Spinal cord (tissue), 10 donors: ENCODE measurements around the gene CIBAR2. TPM values are rescaled to one million over a fixed set of nuclear protein-coding genes. Genes with fewer than 3 reads are reported as not detected.
A peak's percentile ranks its signal among the peaks of the same experiment; 100 is the strongest.

Experiments used
- DNase-seq, 6 donors: peaks; one replicate each; pipeline versions ENCODE4 v3.0.0 to v3.0.0-alpha.2; 2013 to 2015; ENCODE audit warnings: low spot score in 6 of 6, low read depth in 4 of 6
- H3K27ac ChIP-seq: one replicate; pipeline ENCODE4 v1.5.1; 2013; ENCODE audit warnings: low read depth, low read length, control low read depth
- H3K27me3 ChIP-seq: one replicate; pipeline ENCODE4 v1.6.1; 2013; ENCODE audit warnings: low read length; ENCODE audit not compliant: control insufficient read depth, insufficient read depth
- H3K36me3 ChIP-seq: one replicate; pipeline ENCODE4 v1.6.1; 2013; ENCODE audit warnings: low read length; ENCODE audit not compliant: control insufficient read depth, insufficient read depth
- H3K4me1 ChIP-seq: one replicate; pipeline ENCODE4 v1.6.1; 2013; ENCODE audit warnings: low read length; ENCODE audit not compliant: control insufficient read depth, insufficient read depth
- H3K4me3 ChIP-seq: one replicate; pipeline ENCODE4 v1.5.1; 2013; ENCODE audit warnings: low read depth, low read length, control low read depth
- H3K9me3 ChIP-seq: one replicate; pipeline ENCODE4 v1.6.1; 2013; ENCODE audit warnings: low read length; ENCODE audit not compliant: control insufficient read depth, insufficient read depth
- WGBS: methylation state at CpG from one replicate; pipeline ENCODE4 v1.1.5; 2013; ENCODE audit warnings: missing lambda C conversion rate; ENCODE audit not compliant: insufficient coverage; 5-methylcytosine and 5-hydroxymethylcytosine counted together
- polyA plus RNA-seq, 2 donors: library from polyadenylated mRNA; unstranded; fragments of 120-200 nt; gene quantifications; one replicate each; pipeline ENCODE4 v1.2.1, GENCODE V29; 2013; ENCODE audit not compliant: insufficient read length in 2 of 2
- total RNA-seq, 2 donors: library from RNA; depleted of rRNA in 1 of 2; stranded (reverse); fragments of 120-200 nt in 1 of 2; fragments of >200 nt in 1 of 2; gene quantifications; one replicate each; pipeline versions ENCODE4 v1.2.3 to v1.2.4, GENCODE V29; 2013 to 2014
- donor health status: healthy.

The CIBAR2 gene
- total and polyA plus RNA-seq, 4 donors: 0.69 to 6.8 (median 3.2) TPM

DNA sequence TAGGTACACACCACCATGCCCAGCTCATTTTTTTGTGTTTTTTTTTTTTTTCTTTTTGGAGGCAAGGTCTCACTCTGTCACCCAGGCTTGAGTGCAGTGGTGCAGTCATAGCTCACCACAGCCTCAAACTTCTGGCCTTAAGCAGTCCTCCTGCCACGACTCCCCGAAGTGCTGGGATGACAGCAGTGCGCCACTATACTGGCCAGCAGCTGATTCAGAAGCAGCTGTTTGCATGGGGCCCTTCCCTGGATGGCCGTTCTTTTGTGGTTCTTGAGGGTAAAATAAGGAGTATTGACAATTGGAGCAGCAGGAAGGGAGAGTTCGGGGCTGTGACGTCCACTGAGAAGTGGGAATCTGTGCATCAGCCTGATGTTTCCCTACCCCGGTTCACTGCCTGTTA, 43.1 kb downstream of the CIBAR2 start:
- H3K9me3 ChIP-seq: no peaks in the 10 kb centered on the region
- H3K36me3 ChIP-seq: peaks cover 72% of the 10 kb centered on the region
- no peaks in the 10 kb centered on the region for H3K27me3 ChIP-seq
- H3K4me1 ChIP-seq: peaks cover 15% of the 10 kb centered on the region
- no peak for DNase-seq
- no peak overlapping the region for H3K27ac ChIP-seq
- WGBS: 71% methylated on average over 6 of the region's 7 CpGs
- no peak overlapping the region for H3K4me3 ChIP-seq

GRCh38 chr16:85068746-85069145, 43.5 kb downstream of the CIBAR2 start:
- no peak for DNase-seq
- Histone ChIP-seq H3K4me1 (peaks cover 15% of the 10 kb centered on the region), H3K4me3 (no peak overlapping the region), H3K9me3 (no peaks in the 10 kb centered on the region), H3K27me3 (no peaks in the 10 kb centered on the region), H3K36me3 (peaks cover 68% of the 10 kb centered on the region), H3K27ac (no peak overlapping the region)
- 60% methylated on average over 2 of the region's 8 CpGs for WGBS

DNA sequence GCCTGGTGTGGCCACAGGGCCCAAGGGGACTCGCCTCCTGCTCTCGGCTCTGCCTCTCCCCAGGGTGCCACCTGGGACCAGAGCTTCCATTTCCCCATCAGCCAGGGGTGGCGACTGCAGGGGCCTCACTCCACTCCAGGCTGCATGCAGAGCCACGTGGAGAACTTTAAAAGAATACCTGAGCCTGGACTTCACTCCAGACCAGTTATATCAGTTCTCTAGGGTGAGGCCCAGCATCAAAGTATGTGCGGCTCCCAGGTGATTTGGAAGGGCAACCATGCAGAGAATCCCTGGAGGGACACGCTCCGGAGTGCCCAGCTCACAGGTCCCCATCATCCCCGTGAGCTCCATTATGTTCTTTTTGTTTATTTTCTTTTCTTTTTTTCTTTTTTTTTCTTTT, 44.8 kb downstream of the CIBAR2 start:
- 91% methylated on average over 5 of the region's 8 CpGs for WGBS
- peaks cover 6% of the 10 kb centered on the region for H3K4me1 ChIP-seq
- no peak overlapping the region for H3K4me3 ChIP-seq
- H3K9me3 ChIP-seq: no peaks in the 10 kb centered on the region
- DNase-seq: no peak
- H3K27ac ChIP-seq: no peak overlapping the region
- H3K27me3 ChIP-seq: no peaks in the 10 kb centered on the region
- peaks cover 61% of the 10 kb centered on the region for H3K36me3 ChIP-seq

GRCh38 chr16:85067024-85067423, 45.2 kb downstream of the CIBAR2 start:
- Histone ChIP-seq H3K36me3 (peaks cover 61% of the 10 kb centered on the region), H3K9me3 (no peaks in the 10 kb centered on the region), H3K4me1 (peaks cover 5% of the 10 kb centered on the region), H3K4me3 (no peak overlapping the region), H3K27me3 (no peaks in the 10 kb centered on the region), H3K27ac (no peak overlapping the region)
- WGBS: 96% methylated on average over 13 of the region's 18 CpGs
- no peak for DNase-seq

DNA sequence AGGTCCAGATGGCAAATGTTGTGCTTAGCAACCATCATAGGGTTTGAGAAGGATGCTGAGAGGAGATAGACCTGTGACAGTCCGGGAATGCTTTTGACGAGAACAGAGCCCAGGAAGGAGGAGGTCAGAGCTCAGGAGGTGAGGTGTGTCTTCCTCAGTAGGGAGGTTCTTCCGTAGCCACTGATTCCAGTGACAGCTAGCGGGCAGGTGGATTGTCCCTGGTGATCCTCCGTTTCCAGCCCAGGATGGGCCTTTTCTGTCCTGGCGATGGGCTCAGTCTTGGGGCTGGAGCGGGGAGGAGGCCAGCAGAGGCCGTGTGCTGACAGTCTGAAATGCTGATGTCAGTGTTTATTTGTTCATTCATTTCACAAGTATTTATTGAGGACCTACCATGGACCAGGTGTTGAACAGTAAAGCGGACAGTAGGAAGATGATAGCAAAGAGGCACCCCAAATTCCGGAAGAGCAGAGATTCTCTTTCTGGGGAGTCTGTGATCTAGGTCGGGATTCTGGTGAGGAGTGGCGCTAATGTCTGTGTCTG, 45.9 kb downstream of the CIBAR2 start:
- no peaks in the 10 kb centered on the region for H3K9me3 ChIP-seq
- H3K4me3 ChIP-seq: no peak overlapping the region
- no peaks in the 10 kb centered on the region for H3K27me3 ChIP-seq
- H3K27ac ChIP-seq: no peak overlapping the region
- WGBS: 89% methylated on average over 10 of the region's 12 CpGs
- H3K36me3 ChIP-seq: peaks cover 63% of the 10 kb centered on the region
- peaks cover 9% of the 10 kb centered on the region for H3K4me1 ChIP-seq
- no peak for DNase-seq

GRCh38 chr16:85065099-85065498, 47.2 kb downstream of the CIBAR2 start:
- H3K27me3 ChIP-seq: no peaks in the 10 kb centered on the region
- H3K4me3 ChIP-seq: no peak overlapping the region
- no peak for DNase-seq
- H3K36me3 ChIP-seq: peaks cover 62% of the 10 kb centered on the region
- no peaks in the 10 kb centered on the region for H3K9me3 ChIP-seq
- H3K4me1 ChIP-seq: peaks cover 12% of the 10 kb centered on the region
- no peak overlapping the region for H3K27ac ChIP-seq
- WGBS: 90% methylated on average over 13 of the region's 13 CpGs

GRCh38 chr16:85064186-85064585, 48.1 kb downstream of the CIBAR2 start:
- no CpG with 5 or more reads among the region's 6 CpGs for WGBS

DNA sequence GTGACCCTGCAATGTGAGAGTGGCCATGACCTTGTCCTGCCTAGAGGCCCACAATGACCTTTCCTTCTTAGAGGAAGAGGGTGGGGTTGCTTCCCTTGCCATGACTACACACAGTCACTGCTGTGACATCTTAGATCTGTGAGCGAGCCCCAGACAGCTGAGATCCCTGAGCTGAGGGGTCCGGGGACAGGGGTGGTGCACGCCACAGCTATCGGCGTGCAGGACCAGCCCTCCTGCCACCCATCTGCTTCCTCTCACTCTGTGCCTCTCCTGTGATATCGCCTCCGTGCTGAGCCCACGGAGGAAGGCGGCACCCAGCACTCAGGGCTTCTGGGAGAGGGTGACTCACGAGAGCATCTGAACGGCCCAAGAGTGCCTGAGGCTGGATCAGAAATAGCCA, 49.4 kb downstream of the CIBAR2 start:
- no peaks in the 10 kb centered on the region for H3K9me3 ChIP-seq
- no peak for DNase-seq
- H3K36me3 ChIP-seq: peaks cover 42% of the 10 kb centered on the region
- WGBS: 87% methylated on average over 7 of the region's 11 CpGs
- no peaks in the 10 kb centered on the region for H3K27me3 ChIP-seq
- no peak overlapping the region for H3K4me3 ChIP-seq
- peaks cover 15% of the 10 kb centered on the region for H3K4me1 ChIP-seq
- no peak overlapping the region for H3K27ac ChIP-seq

More at GRCh38 chr16:85064186-85064585, 48.1 kb downstream of the CIBAR2 start:
- Histone ChIP-seq H3K27ac (no peak overlapping the region), H3K27me3 (no peaks in the 10 kb centered on the region), H3K4me3 (no peak overlapping the region), H3K36me3 (peaks cover 53% of the 10 kb centered on the region), H3K4me1 (peaks cover 12% of the 10 kb centered on the region), H3K9me3 (no peaks in the 10 kb centered on the region)
- no peak for DNase-seq

DNA sequence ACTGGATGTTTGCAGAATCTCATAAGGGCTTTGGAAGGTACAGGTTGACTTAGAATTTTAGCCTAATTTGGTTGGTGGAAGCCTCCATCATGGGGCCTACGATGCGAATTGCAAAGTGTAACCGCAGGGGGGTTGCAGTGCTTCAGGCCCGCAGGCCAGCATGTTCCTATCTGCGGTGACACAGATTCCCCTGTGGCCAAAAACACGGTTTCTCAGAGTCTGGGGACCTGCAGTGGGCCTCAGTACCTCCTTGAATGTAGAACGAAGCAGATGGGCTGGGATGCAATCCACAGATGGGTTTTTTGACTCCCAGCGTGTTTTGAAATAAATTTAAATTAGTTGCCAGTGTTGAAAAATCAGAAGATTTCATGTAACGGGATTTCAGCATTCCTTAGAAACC, 49.9 kb downstream of the CIBAR2 start:
- H3K27me3 ChIP-seq: no peaks in the 10 kb centered on the region
- no peak overlapping the region for H3K27ac ChIP-seq
- H3K4me3 ChIP-seq: no peak overlapping the region
- peak in 1 of 6 donors; percentile 76 for DNase-seq
- H3K9me3 ChIP-seq: no peaks in the 10 kb centered on the region
- peaks cover 40% of the 10 kb centered on the region for H3K36me3 ChIP-seq
- H3K4me1 ChIP-seq: peaks cover 20% of the 10 kb centered on the region
- WGBS: 68% methylated on average over 9 of the region's 9 CpGs

GRCh38 chr16:85061566-85061965, 50.7 kb downstream of the CIBAR2 start:
- 93% methylated on average over 8 of the region's 8 CpGs for WGBS
- no peak overlapping the region for H3K27ac ChIP-seq
- no peak for DNase-seq
- H3K4me1 ChIP-seq: peaks cover 27% of the 10 kb centered on the region
- H3K9me3 ChIP-seq: no peaks in the 10 kb centered on the region
- peaks cover 32% of the 10 kb centered on the region for H3K36me3 ChIP-seq
- no peak overlapping the region for H3K4me3 ChIP-seq
- H3K27me3 ChIP-seq: no peaks in the 10 kb centered on the region
